ENCODE measurements around the gene SYNJ1. TPM values are rescaled to one million over a fixed set of nuclear protein-coding genes. Genes with fewer than 3 reads are reported as not detected.
"Not testable (repeated sequence)": the region's sequence is repeated elsewhere in the genome, so short reads cannot be mapped to it uniquely, and the experiment has no call there.

SYNJ1 gene
- 4.1 and 11.5 TPM in 2 replicates for total RNA-seq
- polyA plus RNA-seq (2012) = 3.7 TPM

DNA sequence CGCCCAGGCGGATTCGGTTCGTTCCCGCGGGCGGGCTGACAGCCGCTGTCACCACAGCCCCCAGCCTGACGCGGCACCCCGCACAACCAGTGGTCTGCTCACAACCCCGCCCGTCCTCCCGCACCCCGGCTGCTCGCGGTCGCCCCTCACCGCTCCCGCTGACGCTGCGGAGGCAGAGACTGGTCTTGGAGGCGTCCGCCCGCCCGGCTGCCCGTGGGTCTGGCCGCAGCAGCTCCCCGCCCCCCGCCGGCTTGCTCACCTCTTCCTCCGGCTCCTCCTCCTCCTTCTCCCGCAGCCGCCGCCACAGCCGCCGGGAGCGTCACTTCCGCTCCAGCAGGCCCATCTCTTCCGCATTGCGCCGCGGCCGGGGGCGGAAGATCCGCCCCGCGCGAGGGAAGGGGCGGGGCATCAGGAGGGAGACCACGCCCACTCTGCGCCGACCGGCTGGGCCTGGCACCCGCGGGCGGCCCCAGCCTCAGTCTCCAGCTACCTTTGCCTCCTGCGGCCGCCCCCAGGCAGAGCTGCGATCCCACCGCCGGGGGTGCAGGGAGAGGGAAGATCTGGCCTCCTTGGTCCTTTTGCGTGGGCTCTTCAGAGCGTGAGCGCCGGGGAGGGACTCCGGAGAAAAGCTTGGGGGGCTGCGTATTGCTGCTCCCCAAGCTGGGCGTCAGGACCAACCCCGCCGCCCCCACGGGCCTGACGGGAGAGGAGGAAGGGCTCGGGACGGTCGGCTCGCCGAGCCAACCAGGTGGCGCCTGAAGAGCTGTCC is at the start of gene SYNJ1:
SYNJ1 (minus strand) TSS at position 327 of the 769 bp plus-strand sequence. CDS start 1,118 bp downstream, outside the sequence.
- peak; percentile 95 for DNase-seq (ENCODE audit: low read depth)

DNA sequence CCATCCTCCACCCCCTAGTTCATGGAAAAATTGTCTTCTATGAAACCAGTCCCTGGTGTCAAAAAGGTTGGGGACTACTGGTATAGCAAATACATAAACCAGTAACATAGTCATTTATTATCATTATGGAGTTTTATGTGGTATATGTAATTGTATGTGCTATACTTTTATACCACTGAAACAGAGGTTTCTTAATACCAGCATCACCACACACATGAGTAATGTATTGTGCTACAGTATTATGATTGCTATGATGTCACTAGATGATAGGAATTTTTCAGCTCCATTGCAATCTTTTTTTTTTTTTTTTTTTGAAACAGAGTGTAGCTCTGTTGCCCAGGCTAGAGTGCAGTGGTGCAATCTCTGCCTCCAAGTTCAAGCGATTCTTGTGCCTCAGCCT is 49.5 kb upstream of the SYNJ1 start:
- DNase-seq (ENCODE audit: low read depth) = no peak

- DNase-seq (ENCODE audit: low read depth) = no peak
These were observed 48.9 kb upstream of the SYNJ1 start for GRCh38 chr21:32776743-32777142.

GRCh38 chr21:32773048-32773344 is 45.2 kb upstream of the SYNJ1 start:
- DNase-seq (ENCODE audit: low read depth) = not testable (repeated sequence)

GRCh38 chr21:32772281-32773047 is 44.7 kb upstream of the SYNJ1 start:
- DNase-seq (ENCODE audit: low read depth) = peak; percentile 31

DNA sequence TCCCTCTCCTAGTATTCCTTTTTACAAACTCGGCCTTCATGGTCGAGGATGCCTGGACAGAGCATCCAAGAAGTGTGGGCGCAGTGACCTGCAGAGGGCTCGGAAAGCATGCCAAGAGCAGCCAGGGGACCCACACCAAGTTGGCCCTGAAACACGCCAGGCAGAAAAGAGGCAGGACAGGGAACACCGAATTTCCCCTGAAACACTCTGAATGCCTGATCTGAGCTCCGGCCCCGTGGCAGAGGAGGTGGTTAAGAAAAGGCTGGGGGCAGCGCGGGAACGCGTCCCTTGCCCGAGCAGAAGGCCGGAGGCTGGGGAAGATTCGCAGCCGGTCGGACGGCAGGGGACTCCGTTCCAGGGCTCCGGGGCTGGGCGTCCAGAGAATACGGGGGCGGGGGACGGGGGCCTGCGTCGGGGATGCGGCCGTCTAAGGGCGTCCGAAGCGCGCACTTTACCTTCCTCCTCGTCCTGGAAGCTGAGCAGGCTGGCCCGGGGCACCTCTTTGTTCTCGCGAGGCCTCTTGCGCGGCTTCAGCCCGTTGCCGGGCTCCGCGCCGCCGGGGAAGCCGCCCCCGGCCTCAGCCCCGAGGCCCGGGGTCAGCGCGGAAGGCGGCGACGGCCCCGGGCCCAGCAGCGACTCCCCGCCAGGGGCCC is 43.2 kb upstream of the SYNJ1 start:
- peak; percentile 52 for DNase-seq (ENCODE audit: low read depth)

GRCh38 chr21:32768530-32768929 is 40.7 kb upstream of the SYNJ1 start:
- no peak for DNase-seq (ENCODE audit: low read depth)

DNA sequence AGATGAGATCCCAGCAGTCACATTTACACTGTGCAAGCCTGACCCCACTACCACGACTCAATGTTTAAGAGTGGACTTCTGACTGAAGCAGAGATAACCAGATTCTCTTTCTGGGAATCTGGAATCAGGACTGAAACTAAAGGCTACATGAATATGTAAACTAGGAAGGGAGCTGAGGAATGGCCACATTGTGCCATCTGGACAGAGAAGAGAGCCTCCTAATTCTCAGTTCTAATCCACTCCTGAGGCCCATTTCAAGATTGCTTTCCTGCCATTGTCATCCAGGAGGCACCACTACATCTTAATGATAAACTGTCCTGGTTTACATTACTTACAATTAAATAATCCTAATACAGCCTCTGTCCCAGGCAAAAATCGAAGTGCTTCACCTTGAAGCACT is 37.2 kb upstream of the SYNJ1 start:
- DNase-seq (ENCODE audit: low read depth) = no peak

DNA sequence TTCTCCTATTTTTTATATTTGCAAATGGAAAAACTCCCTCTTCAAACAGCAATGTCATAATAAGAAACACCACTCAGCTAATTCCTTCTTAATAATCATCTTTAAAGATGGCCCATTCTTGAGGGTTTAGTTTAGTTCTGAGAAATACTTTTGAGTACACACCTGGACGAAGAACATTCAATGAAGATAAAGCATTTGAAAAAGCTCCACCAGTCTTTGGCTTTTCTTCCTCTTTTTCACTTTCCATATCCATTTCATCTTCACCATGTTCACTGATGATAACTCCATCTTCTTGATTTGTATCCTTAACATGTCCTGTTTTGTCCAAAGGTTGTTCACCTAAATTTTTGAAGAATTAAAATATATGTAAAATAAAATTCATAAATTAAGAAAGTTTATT is 36.4 kb upstream of the SYNJ1 start:
- DNase-seq (ENCODE audit: low read depth) = no peak

DNA sequence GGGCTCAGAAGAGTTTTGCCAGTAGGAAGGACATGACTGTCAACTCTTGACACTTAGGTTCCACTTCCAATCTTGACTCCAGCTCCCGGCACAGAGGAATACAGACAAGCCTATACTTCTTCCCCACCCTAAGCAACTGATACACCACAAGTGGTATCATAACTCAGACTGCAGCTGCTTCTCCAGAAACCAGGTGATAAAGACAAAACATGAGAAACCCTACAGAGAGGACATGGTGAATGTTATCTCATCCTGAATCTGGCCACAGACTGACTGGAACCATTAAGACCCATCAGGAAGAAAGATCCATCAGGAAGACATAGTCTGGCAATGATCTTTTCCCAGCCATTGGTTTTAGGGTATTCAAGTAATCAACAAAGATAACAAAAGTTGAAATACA is 30.0 kb upstream of the SYNJ1 start:
- DNase-seq (ENCODE audit: low read depth) = peak; percentile 59

GRCh38 chr21:32756096-32756495 is 28.3 kb upstream of the SYNJ1 start:
- DNase-seq (ENCODE audit: low read depth) = no peak

- no peak for DNase-seq (ENCODE audit: low read depth)
These were observed 26.2 kb upstream of the SYNJ1 start for GRCh38 chr21:32753818-32754585.

DNA sequence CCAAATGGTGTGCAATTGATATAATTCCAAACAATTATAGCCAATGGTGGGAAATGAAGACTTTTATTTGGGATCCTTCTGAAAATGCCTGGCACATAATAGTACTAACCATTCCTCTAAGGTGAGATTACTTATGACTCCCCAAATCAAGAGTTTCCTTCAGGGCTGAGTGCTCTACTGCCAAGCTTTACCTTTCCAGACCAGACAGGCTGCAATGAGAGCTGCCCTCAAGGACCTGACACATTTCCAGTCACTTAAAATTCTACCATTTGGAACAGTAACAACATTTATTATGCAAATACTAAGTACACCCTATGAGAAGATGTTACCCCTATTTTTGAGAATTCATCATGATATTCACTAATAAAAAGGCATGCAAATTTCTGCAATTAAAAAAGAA is 22.6 kb upstream of the SYNJ1 start:
- DNase-seq (ENCODE audit: low read depth) = no peak

GRCh38 chr21:32749662-32750061 is 21.8 kb upstream of the SYNJ1 start:
- DNase-seq (ENCODE audit: low read depth) = no peak

DNA sequence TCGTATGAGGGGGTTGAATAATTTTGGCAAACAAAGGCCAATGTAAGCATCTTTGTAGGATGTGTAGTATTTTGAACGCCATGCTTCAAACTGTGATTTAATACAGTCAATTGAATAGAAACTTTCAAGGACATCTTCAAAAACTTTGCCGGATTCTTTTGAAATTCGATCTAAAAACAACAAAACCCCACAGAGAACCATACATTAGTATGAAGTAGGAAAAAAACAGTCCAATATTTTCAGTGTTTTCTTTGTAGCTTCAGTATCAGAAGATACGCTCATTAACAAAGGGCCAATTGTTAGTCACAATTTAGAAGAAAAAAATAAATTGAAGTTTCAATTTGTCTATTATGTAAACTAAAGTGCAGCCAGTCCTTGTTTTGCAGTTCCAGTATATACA is 20.7 kb upstream of the SYNJ1 start:
- no peak for DNase-seq (ENCODE audit: low read depth)

DNA sequence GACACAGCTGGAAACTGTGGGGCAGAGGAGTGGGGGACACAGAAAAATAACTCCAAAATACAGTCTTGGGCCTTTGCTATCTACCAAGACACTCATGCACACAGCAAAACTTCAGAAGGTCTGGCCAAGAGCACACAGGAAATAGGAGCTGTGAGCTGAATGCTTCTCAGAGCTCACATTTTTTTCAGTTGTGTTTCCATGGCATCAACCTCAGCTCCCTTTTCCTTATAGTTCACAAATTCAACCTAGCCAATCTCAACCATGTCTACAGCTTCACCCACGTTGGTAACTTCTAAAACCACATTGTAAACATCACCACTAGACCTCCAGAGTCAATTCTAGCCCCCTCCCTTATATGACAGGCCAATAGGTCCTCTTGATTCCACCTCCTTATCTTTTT is 19.6 kb upstream of the SYNJ1 start:
- DNase-seq (ENCODE audit: low read depth) = no peak

GRCh38 chr21:32746711-32747110 is 18.9 kb upstream of the SYNJ1 start:
- not testable (repeated sequence) for DNase-seq (ENCODE audit: low read depth)

- DNase-seq (ENCODE audit: low read depth) = no peak
These were observed 14.6 kb upstream of the SYNJ1 start for GRCh38 chr21:32742396-32742795.

DNA sequence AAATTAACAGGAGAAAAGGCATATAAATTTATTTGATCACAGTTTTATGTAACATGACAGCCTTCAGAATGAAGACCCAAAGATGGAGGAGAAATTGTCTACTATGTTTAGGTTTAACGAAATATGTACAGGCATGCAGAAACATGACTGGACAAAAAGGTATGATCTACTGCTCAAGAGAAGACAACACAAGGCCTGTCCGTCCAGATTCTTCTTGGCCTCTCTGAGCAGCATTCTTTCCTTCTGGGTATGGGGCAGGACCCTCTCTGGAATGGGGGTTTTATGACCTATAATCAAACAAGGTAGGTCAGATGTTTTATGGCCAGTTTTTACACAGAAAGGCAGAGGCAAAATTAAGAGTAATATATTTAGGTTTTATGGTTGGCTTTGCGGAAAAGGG is 13.5 kb upstream of the SYNJ1 start:
- no peak for DNase-seq (ENCODE audit: low read depth)

- no peak for DNase-seq (ENCODE audit: low read depth)
These were observed 12.1 kb upstream of the SYNJ1 start for GRCh38 chr21:32739946-32740345.

- DNase-seq (ENCODE audit: low read depth) = not testable (repeated sequence)
These were observed 8.3 kb upstream of the SYNJ1 start for GRCh38 chr21:32736083-32736482.

- no peak for DNase-seq (ENCODE audit: low read depth)
These were observed 7.7 kb upstream of the SYNJ1 start for GRCh38 chr21:32735524-32735923.
